SK-N-SH (cell line): Measurements from ENCODE around the gene PDLIM5. TPM values are rescaled to one million over a fixed set of nuclear protein-coding genes. Genes with fewer than 3 reads are reported as not detected.

Source experiments
- CTCF ChIA-PET: fragments of 300-600, 350-600 bp; formaldehyde crosslinking; extraction: SDS; loops from one replicate; lab custom pipeline; 2021; lab: Yijun Ruan, JAX
- POLR2A ChIA-PET: fragments of 350-600 bp; sonication (Branson Sonifier 250); formaldehyde crosslinking; extraction: SDS; loops from one replicate; lab custom pipeline; 2020; ENCODE audit warnings: antibody characterized with exemption, inconsistent platforms; lab: Yijun Ruan, JAX
- DNase-seq: peaks from one replicate; pipeline ENCODE4 v3.0.0; 2012
- H2AFZ ChIP-seq: fragments of 200-600 bp; sonication (generic); 2 replicates; pipeline ENCODE4 v1.8.1; 2016; ENCODE audit warnings: antibody characterized with exemption, mild to moderate bottlenecking, low read depth
- H3F3A ChIP-seq: fragments of 200-600 bp; sonication (generic); replicated peaks from 2 replicates; pipeline ENCODE3; 2016; ENCODE audit warnings: antibody characterized with exemption, mild to moderate bottlenecking; ENCODE audit not compliant: insufficient read depth
- H3K27ac ChIP-seq, 2 experiments: fragments of 200-500 bp in 1 of 2; fragments of 200-600 bp in 1 of 2; sonication (Bioruptor generic) in 1 of 2; sonication (generic), shearing (Covaris generic) in 1 of 2; 2 replicates each; pipeline versions ENCODE4 v1.5.1 to v1.6.1; 2014 to 2016; ENCODE audit warnings: low read depth in 2 of 2, inconsistent platforms in 1 of 2, low read length in 1 of 2, mild to moderate bottlenecking in 1 of 2, mixed read lengths in 1 of 2
- H3K27me3 ChIP-seq: fragments of 200-600 bp; sonication (generic), shearing (Covaris generic); 2 replicates; pipeline ENCODE4 v1.6.1; 2016; ENCODE audit warnings: mixed run types; ENCODE audit not compliant: insufficient read depth
- H3K36me3 ChIP-seq, 2 experiments: fragments of 200-500 bp in 1 of 2; fragments of 200-600 bp in 1 of 2; sonication (Bioruptor generic) in 1 of 2; sonication (generic) in 1 of 2; replicated peaks in 1 of 2; 2 replicates each; pipeline versions ENCODE3 to v1.5.1; 2014 to 2016; ENCODE audit warnings: low read length in 1 of 2, mild to moderate bottlenecking in 1 of 2; ENCODE audit not compliant: insufficient read depth in 2 of 2, control insufficient read depth in 1 of 2
- H3K4me1 ChIP-seq, 2 experiments: fragments of 200-500 bp in 1 of 2; fragments of 200-600 bp in 1 of 2; sonication (Bioruptor generic) in 1 of 2; sonication (generic), shearing (Covaris generic) in 1 of 2; 2 replicates each; pipeline versions ENCODE4 v1.5.1 to v1.6.1; 2014 to 2016; ENCODE audit warnings: low read depth in 1 of 2, low read length in 1 of 2, mixed run types in 1 of 2; ENCODE audit not compliant: insufficient read depth in 2 of 2, control insufficient read depth in 1 of 2
- H3K4me2 ChIP-seq: fragments of 200-600 bp; sonication (generic), shearing (Covaris generic); 2 replicates; pipeline ENCODE4 v1.6.1; 2017; ENCODE audit warnings: mixed run types
- H3K4me3 ChIP-seq, 2 experiments: fragments of 200-500 bp in 1 of 2; fragments of 200-600 bp in 1 of 2; sonication (Bioruptor generic) in 1 of 2; sonication (generic), shearing (Covaris generic) in 1 of 2; 2 replicates each; pipeline versions ENCODE4 v1.5.1 to v1.8.1; 2014 to 2016; ENCODE audit warnings: low read depth in 2 of 2, inconsistent platforms in 1 of 2, low read length in 1 of 2, mild to moderate bottlenecking in 1 of 2, mixed read lengths in 1 of 2, moderate library complexity in 1 of 2
- H3K79me2 ChIP-seq: fragments of 200-600 bp; sonication (generic); 2 replicates; pipeline ENCODE4 v1.8.1; 2017; ENCODE audit warnings: mild to moderate bottlenecking; ENCODE audit not compliant: insufficient read depth
- H3K9ac ChIP-seq: fragments of 200-600 bp; sonication (generic); 2 replicates; pipeline ENCODE4 v1.6.1; 2017; ENCODE audit warnings: mixed run types
- H3K9me2 ChIP-seq: fragments of 200-600 bp; sonication (generic); 2 replicates; pipeline ENCODE4 v1.6.1; 2017; ENCODE audit warnings: mixed run types
- H3K9me3 ChIP-seq: fragments of 200-600 bp; sonication (generic); 2 replicates; pipeline ENCODE4 v1.6.1; 2017; ENCODE audit warnings: mixed run types, mild to moderate bottlenecking, moderate library complexity
- H4K20me1 ChIP-seq: fragments of 200-600 bp; sonication (generic); 2 replicates; pipeline ENCODE4 v1.6.1; 2017; ENCODE audit warnings: mild to moderate bottlenecking, mixed run types; ENCODE audit not compliant: insufficient read depth
- CHD2 ChIP-seq: fragments of 150-350 bp; IDR thresholded peaks from 2 replicates; pipeline ENCODE4 v1.6.1; 2018; ENCODE audit warnings: low read length; ENCODE audit not compliant: partially characterized antibody
- EP300 ChIP-seq, 2 experiments: IDR thresholded peaks; 2 replicates each; pipeline versions ENCODE4 v1.4.0 to v1.6.1; 2012; ENCODE audit warnings: borderline replicate concordance in 1 of 2, low read depth in 1 of 2, low read length in 1 of 2
- FOSL2 ChIP-seq: IDR thresholded peaks from 2 replicates; pipeline ENCODE4 v1.4.0; 2012; ENCODE audit warnings: low read depth, mild to moderate bottlenecking, moderate library complexity, borderline replicate concordance
- FOXJ3 ChIP-seq: sonication (generic); formaldehyde crosslinking; IDR thresholded peaks from 2 replicates; pipeline ENCODE4 v1.5.1; 2020; ENCODE audit warnings: mild to moderate bottlenecking, missing genetic modification reagents
- FOXM1 ChIP-seq: IDR thresholded peaks from 2 replicates; pipeline ENCODE4 v1.4.0; 2012; ENCODE audit warnings: low read depth, mild to moderate bottlenecking
- GATA2 ChIP-seq: sonication (generic); formaldehyde crosslinking; IDR thresholded peaks from 2 replicates; pipeline ENCODE4 v1.5.0; 2020; ENCODE audit warnings: mild to moderate bottlenecking, missing genetic modification reagents
- MEF2A ChIP-seq: IDR thresholded peaks from 2 replicates; pipeline ENCODE4 v1.4.0; 2012; ENCODE audit warnings: low read depth, borderline replicate concordance
- NFIC ChIP-seq: IDR thresholded peaks from 2 replicates; pipeline ENCODE4 v1.4.0; 2012; ENCODE audit warnings: borderline replicate concordance
- NRF1 ChIP-seq: IDR thresholded peaks from 2 replicates; pipeline ENCODE4 v1.6.1; 2012; ENCODE audit warnings: low read depth, mild to moderate bottlenecking, low read length
- RCOR1 ChIP-seq: fragments of 150-350 bp; IDR thresholded peaks from 2 replicates; pipeline ENCODE4 v1.6.1; 2017; ENCODE audit warnings: antibody characterized with exemption, low read length
- RFX5 ChIP-seq: IDR thresholded peaks from 2 replicates; pipeline ENCODE4 v1.6.1; 2012; ENCODE audit warnings: mild to moderate bottlenecking, improper control_type of control experiment, low read length
- RXRA ChIP-seq: IDR thresholded peaks from 2 replicates; pipeline ENCODE4 v1.4.0; 2012; ENCODE audit warnings: low read depth, mild to moderate bottlenecking, borderline replicate concordance
- SIN3A ChIP-seq: IDR thresholded peaks from 2 replicates; pipeline ENCODE4 v1.6.1; 2012; ENCODE audit warnings: low read depth, mild to moderate bottlenecking, low read length, moderate library complexity, borderline replicate concordance
- TAF1 ChIP-seq: IDR thresholded peaks from 2 replicates; pipeline ENCODE4 v1.6.1; 2012; ENCODE audit warnings: low read depth, mild to moderate bottlenecking, low read length, moderate library complexity, borderline replicate concordance
- TEAD4 ChIP-seq: IDR thresholded peaks from 2 replicates; pipeline ENCODE4 v1.4.0; 2012; ENCODE audit warnings: mild to moderate bottlenecking, borderline replicate concordance; ENCODE audit not compliant: insufficient read depth
- WGBS: methylation state at CpG from one replicate; pipeline ENCODE4 v1.1.6; 2017; ENCODE audit warnings: low lambda C conversion rate; 5-methylcytosine and 5-hydroxymethylcytosine counted together
- polyA plus RNA-seq, 3 experiments: library from polyadenylated mRNA; depleted of rRNA; stranded (reverse); fragments of >200 nt; gene quantifications; 2 replicates each; pipeline ENCODE4 v1.2.3, GENCODE V29; 2012
- TF ChIP-seq, protein P1 (sequence below): IDR thresholded peaks from 2 replicates; pipeline ENCODE4 v1.4.0; 2012; ENCODE audit warnings: low read depth, borderline replicate concordance
- TF ChIP-seq, protein P2 (sequence below): fragments of 150-350 bp; IDR thresholded peaks from 2 replicates; pipeline ENCODE4 v1.6.1; 2016; ENCODE audit warnings: mild to moderate bottlenecking, low read depth, low read length

PDLIM5 gene
- polyA plus RNA-seq, 1 of the 3 experiments (the other 2 are of a cell fraction), result 36.7 TPM

DNA sequence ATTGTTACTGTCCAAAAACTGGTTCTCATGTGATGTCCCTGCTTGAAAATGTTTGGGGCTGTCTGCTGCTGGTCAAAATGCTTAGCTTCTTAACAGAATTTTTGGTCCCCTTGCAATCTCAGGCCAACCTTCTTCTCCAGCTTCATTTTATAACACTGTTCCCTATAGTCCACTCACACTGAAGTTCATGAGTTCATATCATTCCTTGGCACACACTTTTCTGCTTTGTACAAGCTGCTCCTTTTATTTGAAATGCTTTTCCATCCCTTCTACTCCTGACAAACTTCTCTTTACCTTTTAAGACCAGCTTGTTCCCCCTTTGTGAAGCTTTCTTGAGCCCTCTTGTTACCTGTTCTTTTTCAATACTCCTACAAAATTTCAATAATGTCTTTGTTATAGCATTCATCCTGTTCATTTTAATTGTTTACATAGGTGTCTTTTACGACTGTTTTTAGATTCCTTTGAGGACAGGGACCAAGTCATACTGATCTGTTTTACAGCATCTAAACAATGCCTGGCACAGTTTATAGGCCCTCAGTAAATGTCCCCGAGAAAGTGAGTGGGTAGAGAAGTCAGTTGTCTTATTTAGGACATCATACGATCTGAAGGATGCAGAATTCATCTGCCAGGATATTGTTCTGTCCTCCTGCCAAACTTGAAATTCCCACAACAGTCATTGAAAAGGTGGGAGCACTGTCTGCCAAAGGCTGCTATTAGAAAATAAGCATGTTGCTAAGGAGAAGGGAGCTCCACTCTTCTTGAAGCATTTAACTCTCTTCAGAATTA is 171.6 kb downstream of the PDLIM5 start:
- 76% methylated on average over 3 of the region's 3 CpGs for WGBS
- Histone ChIP-seq H3K4me3 (no peak overlapping the region), H3K9me3 (no peaks in the 10 kb centered on the region), H3K79me2 (peaks cover 26% of the 10 kb centered on the region; the same call in 1 of the 2 replicates), H3K36me3 (peaks cover 0 to 48% of the 10 kb centered on the region in 2 experiments), H4K20me1 (0 out of 2 replicates have a peak, but pooled peaks cover 3% of the 10 kb centered on the region), H3K4me2 (no peak overlapping the region), H3K9me2 (no peaks in the 10 kb centered on the region), H2AFZ (no peak overlapping the region), H3F3A (peaks cover 12% of the 10 kb centered on the region), H3K27me3 (no peaks in the 10 kb centered on the region), H3K27ac (no peak overlapping the region), H3K9ac (no peak overlapping the region), H3K4me1 (no peaks in the 10 kb centered on the region)
- CTCF ChIA-PET, result interaction anchor here (0.6 to 4.0 kb wide), 7 partner anchors 29 to 502 kb away, joined by 3 to 28 read pairs (median 4); no protein-coding TSS in a partner anchor
- no peak for TF ChIP-seq GATA2 (CRISPR knock-in tag)
- TF ChIP-seq RXRA, result no peak
- no peak for TF ChIP-seq EP300 (IDR thresholded peaks at IDR 0.05; ENCODE audit: borderline replicate concordance in 1 of 2, low read depth in 1 of 2, low read length in 1 of 2)
- TF ChIP-seq RCOR1, result no peak
- no peak for TF ChIP-seq TEAD4
- no peak for TF ChIP-seq TAF1
- no peak for TF ChIP-seq SIN3A
- TF ChIP-seq RFX5, result no peak
- TF ChIP-seq FOXJ3 (CRISPR knock-in tag), result no peak
- TF ChIP-seq, protein P1, sequence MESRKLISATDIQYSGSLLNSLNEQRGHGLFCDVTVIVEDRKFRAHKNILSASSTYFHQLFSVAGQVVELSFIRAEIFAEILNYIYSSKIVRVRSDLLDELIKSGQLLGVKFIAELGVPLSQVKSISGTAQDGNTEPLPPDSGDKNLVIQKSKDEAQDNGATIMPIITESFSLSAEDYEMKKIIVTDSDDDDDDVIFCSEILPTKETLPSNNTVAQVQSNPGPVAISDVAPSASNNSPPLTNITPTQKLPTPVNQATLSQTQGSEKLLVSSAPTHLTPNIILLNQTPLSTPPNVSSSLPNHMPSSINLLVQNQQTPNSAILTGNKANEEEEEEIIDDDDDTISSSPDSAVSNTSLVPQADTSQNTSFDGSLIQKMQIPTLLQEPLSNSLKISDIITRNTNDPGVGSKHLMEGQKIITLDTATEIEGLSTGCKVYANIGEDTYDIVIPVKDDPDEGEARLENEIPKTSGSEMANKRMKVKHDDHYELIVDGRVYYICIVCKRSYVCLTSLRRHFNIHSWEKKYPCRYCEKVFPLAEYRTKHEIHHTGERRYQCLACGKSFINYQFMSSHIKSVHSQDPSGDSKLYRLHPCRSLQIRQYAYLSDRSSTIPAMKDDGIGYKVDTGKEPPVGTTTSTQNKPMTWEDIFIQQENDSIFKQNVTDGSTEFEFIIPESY, result no peak
- TF ChIP-seq, protein P2, sequence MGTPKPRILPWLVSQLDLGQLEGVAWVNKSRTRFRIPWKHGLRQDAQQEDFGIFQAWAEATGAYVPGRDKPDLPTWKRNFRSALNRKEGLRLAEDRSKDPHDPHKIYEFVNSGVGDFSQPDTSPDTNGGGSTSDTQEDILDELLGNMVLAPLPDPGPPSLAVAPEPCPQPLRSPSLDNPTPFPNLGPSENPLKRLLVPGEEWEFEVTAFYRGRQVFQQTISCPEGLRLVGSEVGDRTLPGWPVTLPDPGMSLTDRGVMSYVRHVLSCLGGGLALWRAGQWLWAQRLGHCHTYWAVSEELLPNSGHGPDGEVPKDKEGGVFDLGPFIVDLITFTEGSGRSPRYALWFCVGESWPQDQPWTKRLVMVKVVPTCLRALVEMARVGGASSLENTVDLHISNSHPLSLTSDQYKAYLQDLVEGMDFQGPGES, result no peak
- TF ChIP-seq MEF2A, result no peak
- TF ChIP-seq NRF1, result no peak
- no peak for TF ChIP-seq FOXM1
- TF ChIP-seq CHD2, result no peak
- no peak for TF ChIP-seq FOSL2
- no peak for TF ChIP-seq NFIC
- no peak for DNase-seq
- POLR2A ChIA-PET, result interaction anchor here (1.2 kb wide), 1 partner anchor 135 kb away, joined by 3 read pairs; the partner anchor contains the start of gene BMPR1B
